GM12878 (cell line): ENCODE measurements around the gene ASIC1. TPM values are rescaled to one million over a fixed set of nuclear protein-coding genes. Genes with fewer than 3 reads are reported as not detected.

Source experiments
- ATAC-seq: fragments of 200-7000 bp; cut with Tn5 transposase; 3 replicates; pipeline ENCODE4 v1.9.1; 2020; ENCODE audit warnings: mild to moderate bottlenecking, moderate library complexity
- BruUV-seq: library from RNA; stranded (reverse); fragments of 400-500 nt; replicated peaks from 2 replicates; lab custom pipeline; 2021; lab: Mats Ljungman, UMichigan
- CTCF ChIA-PET: fragments of 300-600 bp; sonication (Branson Sonifier 250); formaldehyde crosslinking; extraction: SDS; loops from one replicate; lab custom pipeline; 2021; ENCODE audit warnings: inconsistent platforms; lab: Yijun Ruan, JAX
- POLR2A ChIA-PET: fragments of 350-600 bp; formaldehyde crosslinking; extraction: SDS; loops from one replicate; lab custom pipeline; 2021; ENCODE audit warnings: inconsistent platforms; lab: Charles Lee
- RAD21 ChIA-PET: fragments of 300-600 bp; sonication (Branson Sonifier 250); formaldehyde crosslinking; loops from one replicate; lab custom pipeline; 2023; ENCODE audit warnings: antibody characterized with exemption; ENCODE audit not compliant: unreplicated experiment; lab: Charles Lee
- SMC1A ChIA-PET: fragments of 300-600 bp; sonication (Branson Sonifier 250); formaldehyde crosslinking; loops from one replicate; lab custom pipeline; 2023; ENCODE audit not compliant: unreplicated experiment, uncharacterized antibody; lab: Charles Lee
- DNase-seq: peaks from one replicate; pipeline ENCODE4 v3.0.0-alpha.2; 2011; ENCODE audit warnings: low read depth, low spot score
- FAIRE-seq: peaks from 3 replicates; lab custom pipeline; 2011; peaks lifted over from hg19 to GRCh38; lab: Jason Lieb, UNC
- H2AFZ ChIP-seq: 2 replicates; pipeline ENCODE4 v1.6.0; 2011; ENCODE audit warnings: low read depth, low read length, control low read depth; ENCODE audit not compliant: control insufficient read depth
- H3K27ac ChIP-seq: 2 replicates; pipeline ENCODE4 v1.5.1; 2011; ENCODE audit warnings: control low read depth; ENCODE audit not compliant: control insufficient read depth, insufficient read depth
- H3K27me3 ChIP-seq, 2 experiments: replicated peaks in 1 of 2; 2 replicates each; pipeline versions ENCODE4 v1.6.0 to v1.6.1; 2011; ENCODE audit warnings: low read length in 1 of 2; ENCODE audit not compliant: control insufficient read depth in 2 of 2, insufficient read depth in 2 of 2
- H3K36me3 ChIP-seq, 2 experiments: 2 replicates each; pipeline ENCODE4 v1.5.1; 2011; ENCODE audit warnings: low read length in 1 of 2; ENCODE audit not compliant: control insufficient read depth in 2 of 2, insufficient read depth in 2 of 2
- H3K4me1 ChIP-seq: 2 replicates; pipeline ENCODE4 v1.6.1; 2011; ENCODE audit warnings: mild to moderate bottlenecking, low read length, moderate library complexity, mixed read lengths; ENCODE audit not compliant: control insufficient read depth, insufficient read depth
- H3K4me2 ChIP-seq: 2 replicates; pipeline ENCODE4 v1.6.0; 2011; ENCODE audit warnings: control low read depth; ENCODE audit not compliant: control insufficient read depth, insufficient read depth
- H3K4me3 ChIP-seq: fragments of 200-600 bp; sonication (generic); 2 replicates; pipeline ENCODE4 v1.5.1; 2016
- H3K79me2 ChIP-seq: 2 replicates; pipeline ENCODE4 v1.6.0; 2011; ENCODE audit warnings: low read length; ENCODE audit not compliant: control insufficient read depth, insufficient read depth
- H3K9ac ChIP-seq: 2 replicates; pipeline ENCODE4 v1.8.0; 2011; ENCODE audit warnings: low read length, control low read depth, mixed read lengths; ENCODE audit not compliant: control insufficient read depth, insufficient read depth
- H3K9me3 ChIP-seq: replicated peaks from 3 replicates; pipeline ENCODE4 v1.5.1; 2011; ENCODE audit warnings: mild to moderate bottlenecking, low read length; ENCODE audit not compliant: control insufficient read depth, insufficient read depth
- H4K20me1 ChIP-seq: 2 replicates; pipeline ENCODE4 v1.6.0; 2011; ENCODE audit not compliant: control insufficient read depth, insufficient read depth
- EP300 ChIP-seq, 2 experiments: fragments of 150-350 bp in 1 of 2; IDR thresholded peaks; 2 replicates each; pipeline ENCODE4 v1.6.1; 2011 to 2012; ENCODE audit warnings: low read depth in 2 of 2, low read length in 2 of 2, borderline replicate concordance in 1 of 2, improper control_type of control experiment in 1 of 2, inconsistent platforms in 1 of 2; ENCODE audit not compliant: control insufficient read depth in 1 of 2
- FOXK2 ChIP-seq: fragments of 450-650 bp; IDR thresholded peaks from 2 replicates; pipeline ENCODE4 v1.6.1; 2017; ENCODE audit warnings: mild to moderate bottlenecking, moderate library complexity
- IKZF2 ChIP-seq, 2 experiments: fragments of 450-650 bp; IDR thresholded peaks; 2 replicates each; pipeline ENCODE4 v1.6.1; 2017; ENCODE audit warnings: mild to moderate bottlenecking in 2 of 2, moderate library complexity in 2 of 2
- KAT2A ChIP-seq: conservative IDR thresholded peaks from 2 replicates; pipeline ENCODE4 v1.6.1; 2011; ENCODE audit warnings: low read depth, low read length; ENCODE audit not compliant: control insufficient read depth
- MTA2 ChIP-seq: fragments of 450-650 bp; IDR thresholded peaks from 2 replicates; pipeline ENCODE4 v1.6.1; 2016; ENCODE audit warnings: low read depth, mild to moderate bottlenecking, moderate library complexity
- MYC ChIP-seq: IDR thresholded peaks from 2 replicates; pipeline ENCODE4 v1.6.1; 2011; ENCODE audit warnings: mild to moderate bottlenecking, low read length, moderate library complexity, inconsistent platforms; ENCODE audit not compliant: insufficient read depth, insufficient replicate concordance, insufficient read length, severe bottlenecking
- NFYB ChIP-seq: IDR thresholded peaks from 2 replicates; pipeline ENCODE4 v1.6.1; 2011; ENCODE audit warnings: low read depth, mild to moderate bottlenecking, low read length, improper control_type of control experiment, moderate library complexity; ENCODE audit not compliant: insufficient read depth
- PBX3 ChIP-seq: IDR thresholded peaks from 2 replicates; pipeline ENCODE4 v1.6.1; 2011; ENCODE audit warnings: mild to moderate bottlenecking, low read depth, low read length, moderate library complexity; ENCODE audit not compliant: insufficient replicate concordance
- POLR2A ChIP-seq: IDR thresholded peaks from 2 replicates; pipeline ENCODE4 v1.6.1; 2011; ENCODE audit warnings: low read depth, mild to moderate bottlenecking, low read length
- POLR2AphosphoS2 ChIP-seq: IDR thresholded peaks from 2 replicates; pipeline ENCODE4 v1.6.1; 2011; ENCODE audit warnings: low read depth, mild to moderate bottlenecking, low read length, improper control_type of control experiment, moderate library complexity
- POLR2AphosphoS5 ChIP-seq: IDR thresholded peaks from 2 replicates; pipeline ENCODE4 v1.6.1; 2011; ENCODE audit warnings: mild to moderate bottlenecking, low read length, inconsistent platforms
- SMARCA5 ChIP-seq: fragments of 450-650 bp; IDR thresholded peaks from 2 replicates; pipeline ENCODE4 v1.6.1; 2017; ENCODE audit warnings: mild to moderate bottlenecking
- WGBS: methylation state at CpG from one replicate; pipeline ENCODE4 v1.1.6; 2016; ENCODE audit warnings: low lambda C conversion rate; ENCODE audit not compliant: insufficient replicate concordance, insufficient coverage; ENCODE audit errors: missing lambda C conversion rate; 5-methylcytosine and 5-hydroxymethylcytosine counted together
- in situ Hi-C: fragments of 300-500 bp; cut with MboI; formaldehyde crosslinking; loops from 9 replicates; pipeline ENCODE4 v1.14.3; 2018; ENCODE audit warnings: mixed read lengths
- intact Hi-C: fragments of 100-400 bp; cut with micrococcal nuclease; formaldehyde crosslinking; loops from one replicate; pipeline ENCODE4 v1.14.2; 2022; ENCODE audit not compliant: unreplicated experiment
- polyA plus RNA-seq, 11 experiments: library from polyadenylated mRNA; depleted of rRNA in 4 of 11; unstranded in 6 of 11; stranded (reverse) in 5 of 11; fragments of >200 nt; fragmentation: Nextera tagmentation in 4 of 11; fragmentation: Illumina TruSeq in 1 of 11; extraction: Ambion mirVana in 4 of 11; extraction: Trizol in 1 of 11; gene quantifications; 1 replicate in 1 of 11; 2 replicates in 10 of 11; pipeline versions ENCODE4 v1.2.1 to v1.2.3, GENCODE V29; 2011 to 2016; ENCODE audit warnings: inconsistent platforms in 2 of 11, missing spikeins in 2 of 11, low read depth in 1 of 11
- total RNA-seq, 4 experiments: library from RNA; depleted of rRNA in 3 of 4; stranded (reverse); fragments of >200 nt in 3 of 4; fragmentation: Illumina TruSeq in 1 of 4; extraction: Trizol in 1 of 4; gene quantifications; 2 replicates each; pipeline versions ENCODE4 v1.2.1 to v1.2.3, GENCODE V29; 2013 to 2021

Gene ASIC1
- total and polyA plus RNA-seq, 10 of the 15 experiments (the other 5 are each of a cell fraction or from before 2014, with no cell fraction given), result 0.02 to 0.28 (median 0.21) TPM; not detected in 4

GRCh38 chr12:50072198-50072907, 15.0 kb downstream of the ASIC1 start:
- no TSS peak for BruUV-seq
- TF ChIP-seq FOXK2 (no peak), POLR2AphosphoS5 (no peak), MYC (no peak), IKZF2 (IDR thresholded peaks at IDR 0.05) (no peak), KAT2A (no peak), SMARCA5 (no peak), EP300 (IDR thresholded peaks at IDR 0.05; ENCODE audit: borderline replicate concordance in 1 of 2, control insufficient read depth in 1 of 2, low read depth in 2 of 2, low read length in 2 of 2) (no peak), NFYB (no peak), PBX3 (no peak), POLR2A (no peak), MTA2 (no peak), POLR2AphosphoS2 (no peak)
- in situ Hi-C loops (no loop called here), intact Hi-C loops (loop anchor here (5.0 to 10.0 kb wide), 2 partner anchors 205 to 332 kb away; partner anchors contain the start of gene LARP4)
- ChIA-PET POLR2A (interaction anchor here (0.5 kb wide), 1 partner anchor 23 kb away, joined by 3 read pairs; no protein-coding TSS in a partner anchor), SMC1A (no interaction called here), RAD21 (interaction anchor here (1.2 kb wide), 1 partner anchor 95 kb away, joined by 3 read pairs; the partner anchor contains the start of gene CERS5), CTCF (interaction anchor here (0.6 to 5.3 kb wide), 4 partner anchors 33 to 104 kb away, joined by 3 to 50 read pairs (median 4); no protein-coding TSS in a partner anchor)
- WGBS, result 30% methylated on average over 10 of the region's 10 CpGs
- Histone ChIP-seq H2AFZ (no peak overlapping the region), H3K9me3 (no peaks in the 10 kb centered on the region), H4K20me1 (no peaks in the 10 kb centered on the region), H3K27ac (no peak overlapping the region), H3K4me1 (no peaks in the 10 kb centered on the region; the same call in 1 of the 2 replicates), H3K79me2 (no peaks in the 10 kb centered on the region), H3K4me3 (no peak overlapping the region), H3K36me3 (no peaks in the 10 kb centered on the region), H3K9ac (no peak overlapping the region), H3K4me2 (no peak overlapping the region), H3K27me3 (no peaks in the 10 kb centered on the region)
- DNase-seq (no peak), ATAC-seq (no peak), FAIRE-seq (no peak)
